GM04503 (cell line): ENCODE results near the gene ELK3.

Experiments
- DNase-seq: peaks from one replicate; pipeline ENCODE4 v3.0.0-alpha.2; 2012; ENCODE audit warnings: low read depth

The ELK3 gene

GRCh38 chr12:96256672-96257361 is 62.6 kb downstream of the ELK3 start:
- DNase-seq: no peak

GRCh38 chr12:96257550-96258103 is 63.5 kb downstream of the ELK3 start:
- no peak for DNase-seq

GRCh38 chr12:96258104-96258961 is 64.2 kb downstream of the ELK3 start:
- no peak for DNase-seq

- DNase-seq: no peak
These were observed 66.1 kb downstream of the ELK3 start for GRCh38 chr12:96260231-96260630.

- no peak for DNase-seq
These were observed 66.5 kb downstream of the ELK3 start for GRCh38 chr12:96260644-96261043.

GRCh38 chr12:96261557-96261956 is 67.4 kb downstream of the ELK3 start:
- no peak for DNase-seq

- DNase-seq: no peak
These were observed 69.3 kb downstream of the ELK3 start for GRCh38 chr12:96263449-96263902.

- DNase-seq: no peak
These were observed 71.2 kb downstream of the ELK3 start for GRCh38 chr12:96265400-96265799.

GRCh38 chr12:96265836-96266235 is 71.7 kb downstream of the ELK3 start:
- no peak for DNase-seq

- no peak for DNase-seq
These were observed 72.1 kb downstream of the ELK3 start for GRCh38 chr12:96266238-96266637.

GRCh38 chr12:96271469-96272199 is 77.5 kb downstream of the ELK3 start:
- no peak for DNase-seq

GRCh38 chr12:96274331-96274730 is 80.2 kb downstream of the ELK3 start:
- peak; percentile 45 for DNase-seq

- DNase-seq: no peak
These were observed 91.0 kb downstream of the ELK3 start for GRCh38 chr12:96285158-96285557.

GRCh38 chr12:96289067-96289466 is 94.9 kb downstream of the ELK3 start:
- DNase-seq: no peak

GRCh38 chr12:96293093-96293492 is 98.9 kb downstream of the ELK3 start:
- DNase-seq: no peak

- DNase-seq: no peak
These were observed 100.7 kb downstream of the ELK3 start for GRCh38 chr12:96294831-96295230.

- no peak for DNase-seq
These were observed 101.5 kb downstream of the ELK3 start for GRCh38 chr12:96295532-96296160.

- no peak for DNase-seq
These were observed 103.3 kb downstream of the ELK3 start for GRCh38 chr12:96297504-96297903.

GRCh38 chr12:96300064-96300463 is 105.9 kb downstream of the ELK3 start:
- no peak for DNase-seq

GRCh38 chr12:96301732-96302131 is 107.6 kb downstream of the ELK3 start:
- DNase-seq: no peak

- no peak for DNase-seq
These were observed 108.6 kb downstream of the ELK3 start for GRCh38 chr12:96302687-96303310.
